GM15510 (cell line): Measurements from ENCODE around the gene WNT11.

Source experiments
- POLR2A ChIP-seq: IDR thresholded peaks from 3 replicates; pipeline ENCODE4 v1.6.1; 2011; ENCODE audit warnings: borderline replicate concordance; ENCODE audit not compliant: insufficient read length; ENCODE audit errors: extremely low read depth

WNT11 gene

GRCh38 chr11:76216536-76217325 is 10.4 kb upstream of the WNT11 start:
- TF ChIP-seq POLR2A = no peak

- TF ChIP-seq POLR2A = no peak
Observed at GRCh38 chr11:76215941-76216340, 9.6 kb upstream of the WNT11 start.

- TF ChIP-seq POLR2A = no peak
Observed at GRCh38 chr11:76214968-76215548, 8.8 kb upstream of the WNT11 start.

- no peak for TF ChIP-seq POLR2A
Observed at GRCh38 chr11:76214186-76214585, 7.9 kb upstream of the WNT11 start.

- TF ChIP-seq POLR2A = no peak
Observed at GRCh38 chr11:76212086-76213035, 6.1 kb upstream of the WNT11 start.

- no peak for TF ChIP-seq POLR2A
Observed at GRCh38 chr11:76210931-76211851, 4.9 kb upstream of the WNT11 start.

GRCh38 chr11:76209973-76210930 is 4.0 kb upstream of the WNT11 start:
- TF ChIP-seq POLR2A = no peak

GRCh38 chr11:76209375-76209972 is 3.2 kb upstream of the WNT11 start:
- no peak for TF ChIP-seq POLR2A

- no peak for TF ChIP-seq POLR2A
Observed at GRCh38 chr11:76208438-76209374, 2.4 kb upstream of the WNT11 start.

- TF ChIP-seq POLR2A = no peak
Observed at GRCh38 chr11:76207642-76208401, 1.5 kb upstream of the WNT11 start.

- TF ChIP-seq POLR2A = no peak
Observed at GRCh38 chr11:76206077-76206326, 300 bp downstream of the WNT11 start.
